B cell (primary cell): ENCODE measurements around the gene OSBPL5.

Experiments used
- EZH2 ChIP-seq: IDR thresholded peaks from 2 replicates; pipeline ENCODE4 v1.6.1; 2012; ENCODE audit warnings: borderline replicate concordance, low read depth, mild to moderate bottlenecking, moderate library complexity, low read length; ENCODE audit not compliant: insufficient read depth, poor library complexity, severe bottlenecking
- TF ChIP-seq, protein P1 (sequence below): fragments of 200-600 bp; IDR thresholded peaks from one replicate; pipeline ENCODE4 v1.8.0; 2022; ENCODE audit warnings: antibody characterized with exemption, mild to moderate bottlenecking

GRCh38 chr11:3040881-3041280, 124.2 kb downstream of the OSBPL5 start:
- TF ChIP-seq, protein P1, sequence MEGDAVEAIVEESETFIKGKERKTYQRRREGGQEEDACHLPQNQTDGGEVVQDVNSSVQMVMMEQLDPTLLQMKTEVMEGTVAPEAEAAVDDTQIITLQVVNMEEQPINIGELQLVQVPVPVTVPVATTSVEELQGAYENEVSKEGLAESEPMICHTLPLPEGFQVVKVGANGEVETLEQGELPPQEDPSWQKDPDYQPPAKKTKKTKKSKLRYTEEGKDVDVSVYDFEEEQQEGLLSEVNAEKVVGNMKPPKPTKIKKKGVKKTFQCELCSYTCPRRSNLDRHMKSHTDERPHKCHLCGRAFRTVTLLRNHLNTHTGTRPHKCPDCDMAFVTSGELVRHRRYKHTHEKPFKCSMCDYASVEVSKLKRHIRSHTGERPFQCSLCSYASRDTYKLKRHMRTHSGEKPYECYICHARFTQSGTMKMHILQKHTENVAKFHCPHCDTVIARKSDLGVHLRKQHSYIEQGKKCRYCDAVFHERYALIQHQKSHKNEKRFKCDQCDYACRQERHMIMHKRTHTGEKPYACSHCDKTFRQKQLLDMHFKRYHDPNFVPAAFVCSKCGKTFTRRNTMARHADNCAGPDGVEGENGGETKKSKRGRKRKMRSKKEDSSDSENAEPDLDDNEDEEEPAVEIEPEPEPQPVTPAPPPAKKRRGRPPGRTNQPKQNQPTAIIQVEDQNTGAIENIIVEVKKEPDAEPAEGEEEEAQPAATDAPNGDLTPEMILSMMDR = no peak
- TF ChIP-seq EZH2 = no peak
